ENCODE results near the gene CORIN.

The CORIN gene

GRCh38 chr4:47686294-47686872 is 151.5 kb downstream of the CORIN start:
- peak; percentile 64 for DNase-seq (ENCODE audit: low spot score)

GRCh38 chr4:47675806-47676205 is 162.1 kb downstream of the CORIN start:
- no peak for DNase-seq (ENCODE audit: low spot score)

- DNase-seq (ENCODE audit: low spot score) = no peak
Measured at GRCh38 chr4:47674144-47674543, 163.7 kb downstream of the CORIN start.

- no peak for DNase-seq (ENCODE audit: low spot score)
Measured at GRCh38 chr4:47672696-47673095, 165.2 kb downstream of the CORIN start.

- DNase-seq (ENCODE audit: low spot score) = no peak
Measured at GRCh38 chr4:47669946-47670345, 167.9 kb downstream of the CORIN start.

GRCh38 chr4:47668810-47669408 is 169.0 kb downstream of the CORIN start:
- DNase-seq (ENCODE audit: low spot score) = peak; percentile 50

GRCh38 chr4:47668256-47668655 is 169.6 kb downstream of the CORIN start:
- DNase-seq (ENCODE audit: low spot score) = no peak

GRCh38 chr4:47667552-47667951 is 170.3 kb downstream of the CORIN start:
- no peak for DNase-seq (ENCODE audit: low spot score)

GRCh38 chr4:47664051-47664826 is 173.6 kb downstream of the CORIN start:
- no peak for DNase-seq (ENCODE audit: low spot score)

- DNase-seq (ENCODE audit: low spot score) = no peak
Measured at GRCh38 chr4:47662975-47663374, 174.9 kb downstream of the CORIN start.

GRCh38 chr4:47661741-47662140 is 176.1 kb downstream of the CORIN start:
- no peak for DNase-seq (ENCODE audit: low spot score)

- no peak for DNase-seq (ENCODE audit: low spot score)
Measured at GRCh38 chr4:47659342-47659741, 178.5 kb downstream of the CORIN start.

GRCh38 chr4:47654972-47655693 is 182.7 kb downstream of the CORIN start:
- no peak for DNase-seq (ENCODE audit: low spot score)

- DNase-seq (ENCODE audit: low spot score) = no peak
Measured at GRCh38 chr4:47652092-47652491, 185.8 kb downstream of the CORIN start.

- no peak for DNase-seq (ENCODE audit: low spot score)
Measured at GRCh38 chr4:47651231-47651630, 186.6 kb downstream of the CORIN start.

GRCh38 chr4:47650584-47651130 is 187.2 kb downstream of the CORIN start:
- no peak for DNase-seq (ENCODE audit: low spot score)

- no peak for DNase-seq (ENCODE audit: low spot score)
Measured at GRCh38 chr4:47647544-47647943, 190.3 kb downstream of the CORIN start.

- no peak for DNase-seq (ENCODE audit: low spot score)
Measured at GRCh38 chr4:47647029-47647428, 190.8 kb downstream of the CORIN start.

- no peak for DNase-seq (ENCODE audit: low spot score)
Measured at GRCh38 chr4:47646372-47646771, 191.5 kb downstream of the CORIN start.

- no peak for DNase-seq (ENCODE audit: low spot score)
Measured at GRCh38 chr4:47643845-47644244, 194.0 kb downstream of the CORIN start.

- DNase-seq (ENCODE audit: low spot score) = no peak
Measured at GRCh38 chr4:47642985-47643760, 194.7 kb downstream of the CORIN start.

All from CD4-positive, alpha-beta T cell treated with Interleukin-2 at 100 ng/mL for 4 hours (primary cell).